Coronary artery (tissue), 2 donors: ENCODE results near the gene PRADC1.
A peak's percentile ranks its signal among the peaks of the same experiment; 100 is the strongest.
"Not testable (repeated sequence)": the region's sequence is repeated elsewhere in the genome, so short reads cannot be mapped to it uniquely, and the experiment has no call there.

Experiments
- DNase-seq: peaks from one replicate; pipeline ENCODE4 v3.0.0-alpha.2; 2017; ENCODE audit warnings: low spot score
- H3K27ac ChIP-seq, 2 donors: fragments of 200-600 bp; sonication (generic); one replicate each; pipeline ENCODE4 v1.5.1; 2016 to 2019
- H3K4me3 ChIP-seq: fragments of 200-600 bp; sonication (generic); 2 replicates; pipeline ENCODE4 v1.5.1; 2016; ENCODE audit warnings: mild to moderate bottlenecking, moderate library complexity
- CTCF ChIP-seq: fragments of 200-600 bp; sonication (generic); IDR thresholded peaks from one replicate; pipeline ENCODE4 v1.5.1; 2019; ENCODE audit warnings: antibody characterized with exemption

PRADC1 gene

GRCh38 chr2:73202156-73203054, 30.6 kb downstream of the PRADC1 start, which contains the start of gene NOTO:
TSS of gene NOTO (plus strand) at chr2:73202574. CDS start at chr2:73202667, 93 bp downstream.
- H3K4me3 ChIP-seq, result peak within 1 kb of the TSS; percentile 59
- no peak for TF ChIP-seq CTCF
- H3K27ac ChIP-seq, result no peak within 1 kb of the TSS
- no peak for DNase-seq

- not testable (repeated sequence) for DNase-seq, H3K4me3 ChIP-seq, H3K27ac ChIP-seq
Measured at GRCh38 chr2:73200281-73200680, 32.8 kb downstream of the PRADC1 start.

- no peak for TF ChIP-seq CTCF
- no peak overlapping the region for H3K27ac ChIP-seq
- H3K4me3 ChIP-seq, result no peak overlapping the region
- no peak for DNase-seq
Measured at GRCh38 chr2:73197579-73197978, 35.5 kb downstream of the PRADC1 start.

- Histone ChIP-seq H3K4me3 (no peak overlapping the region), H3K27ac (no peak overlapping the region)
- no peak for DNase-seq
- no peak for TF ChIP-seq CTCF
Measured at GRCh38 chr2:73187549-73187948, 45.5 kb downstream of the PRADC1 start.

GRCh38 chr2:73185965-73186364, 47.1 kb downstream of the PRADC1 start:
- no peak for TF ChIP-seq CTCF
- no peak overlapping the region for H3K27ac ChIP-seq

More at GRCh38 chr2:73185965-73186364, 47.1 kb downstream of the PRADC1 start:
- DNase-seq, result no peak
- H3K4me3 ChIP-seq, result no peak overlapping the region
